Body of pancreas (tissue), 4 donors: ENCODE results near the gene A4GNT. TPM values are rescaled to one million over a fixed set of nuclear protein-coding genes. Genes with fewer than 3 reads are reported as not detected.

Experiments
- ATAC-seq: fragments of 150-250 bp; one replicate; pipeline ENCODE4 v1.9.1; 2016
- DNase-seq, 4 donors: peaks; one replicate each; pipeline ENCODE4 v3.0.0-alpha.2; 2019
- H3K27ac ChIP-seq, 4 donors: fragments of 200-600 bp; sonication (generic); 1 replicate in 3 of 4; 2 replicates in 1 of 4; pipeline versions ENCODE4 v1.5.1 to v1.6.1; 2016 to 2019; ENCODE audit warnings: mild to moderate bottlenecking in 1 of 4, mixed read lengths in 1 of 4, moderate library complexity in 1 of 4
- H3K27me3 ChIP-seq, 2 donors: fragments of 200-600 bp; sonication (generic); one replicate each; pipeline ENCODE4 v1.6.0; 2016; ENCODE audit warnings: mild to moderate bottlenecking in 1 of 2
- H3K36me3 ChIP-seq, 2 donors: fragments of 200-600 bp; sonication (generic); replicated peaks in 1 of 2; 2 replicates each; pipeline ENCODE4 v1.5.1; 2016; ENCODE audit warnings: low read depth in 2 of 2; ENCODE audit not compliant: insufficient read depth in 1 of 2
- H3K4me1 ChIP-seq: fragments of 200-600 bp; sonication (generic); one replicate; pipeline ENCODE4 v1.6.0; 2016
- H3K4me3 ChIP-seq, 2 donors: fragments of 200-600 bp; sonication (generic); 1 replicate in 1 of 2; 2 replicates in 1 of 2; pipeline ENCODE4 v1.5.1; 2016 to 2019
- H3K9me3 ChIP-seq, 3 donors: fragments of 200-600 bp; sonication (generic); 1 replicate in 2 of 3; 2 replicates in 1 of 3; pipeline ENCODE4 v1.5.1; 2016
- CTCF ChIP-seq, 7 experiments: fragments of 450-650 bp in 4 of 7; fragments of 200-600 bp in 3 of 7; sonication (generic) in 3 of 7; IDR thresholded peaks; one replicate each; pipeline ENCODE4 v1.5.1; 2016 to 2019; ENCODE audit warnings: antibody characterized with exemption in 7 of 7
- POLR2A ChIP-seq, 3 donors: fragments of 450-650 bp; IDR thresholded peaks; one replicate each; pipeline ENCODE4 v1.6.1; 2016; ENCODE audit warnings: antibody characterized with exemption in 3 of 3, mild to moderate bottlenecking in 2 of 3
- WGBS, 2 donors: methylation state at CpG; one replicate each; pipeline ENCODE4 v1.1.5; 2017; 5-methylcytosine and 5-hydroxymethylcytosine counted together
- intact Hi-C: fragments of 100-400 bp; cut with DNase I; formaldehyde crosslinking; loops from one replicate; pipeline ENCODE4 v1.15.1; 2023
- total RNA-seq, 2 donors: library from RNA; depleted of rRNA; stranded (reverse); fragments of >200 nt; gene quantifications; one replicate each; pipeline ENCODE4 v1.1.0, GENCODE V29; 2016

Gene A4GNT
- total RNA-seq, result 1 to 10 TPM; 1.8 to 4.0 TPM

GRCh38 chr3:138132239-138132638, at the start of gene A4GNT:
TSS of gene A4GNT (minus strand) at chr3:138132390. CDS start at chr3:138131256, 1,134 bp downstream.
- WGBS, 2 donors, result 50 to 62% methylated on average over 1 of the region's 1 CpG
- Histone ChIP-seq H3K4me1 (peaks cover 47% of the 10 kb centered on the region), H3K36me3 (no peaks in the 10 kb centered on the region), H3K9me3 (no peaks in the 10 kb centered on the region), H3K27me3 (no peaks in the 10 kb centered on the region), H3K27ac (peak within 1 kb of the TSS in 3 of 4 donors; percentile 3 to 54 (median 36)), H3K4me3 (no peak within 1 kb of the TSS)
- no peak for DNase-seq
- ATAC-seq, result peak; percentile 50
- intact Hi-C loops, result no loop called here
- TF ChIP-seq CTCF (IDR thresholded peaks at IDR 0.05), result no peak
- TF ChIP-seq POLR2A (IDR thresholded peaks at IDR 0.05), result no peak

GRCh38 chr3:138180375-138181029, 48.3 kb upstream of the A4GNT start:
- Histone ChIP-seq H3K36me3 (no peaks in the 10 kb centered on the region), H3K27me3 (no peaks in the 10 kb centered on the region), H3K27ac (no peak overlapping the region), H3K4me1 (peaks cover under 1% of the 10 kb centered on the region), H3K9me3 (no peaks in the 10 kb centered on the region), H3K4me3 (no peak overlapping the region)
- WGBS, 2 donors, result 0% methylated on average over 2 of the region's 2 CpGs
- peak; percentile 18 to 38 (median 32) for DNase-seq
- TF ChIP-seq POLR2A (IDR thresholded peaks at IDR 0.05) (no peak), CTCF (IDR thresholded peaks at IDR 0.05) (peak in 6 of 7 experiments; percentile 9 to 58 (median 43))
- peak; percentile 30 for ATAC-seq
- intact Hi-C loops, result no loop called here

GRCh38 chr3:138174421-138175131, 42.4 kb upstream of the A4GNT start, which contains the start of gene DBR1:
TSS of gene DBR1 (minus strand) at chr3:138174921. CDS start at chr3:138174795, 126 bp downstream.
- H3K27me3 ChIP-seq, result no peaks in the 10 kb centered on the region
- no peaks in the 10 kb centered on the region for H3K36me3 ChIP-seq
- peak within 1 kb of the TSS; percentile 66 to 85 (median 74) for H3K27ac ChIP-seq
- 0% methylated on average over 16 to 38 of the region's 38 CpGs for WGBS, 2 donors
- TF ChIP-seq POLR2A (IDR thresholded peaks at IDR 0.05), result peak; percentile 85 to 98 (median 95)
- peak in 3 of 7 experiments; percentile 8 to 21 (median 9) for TF ChIP-seq CTCF (IDR thresholded peaks at IDR 0.05)
- intact Hi-C loops, result no loop called here
- peaks cover 23% of the 10 kb centered on the region for H3K4me1 ChIP-seq
- DNase-seq (peak; percentile 83 to 89 (median 85)), ATAC-seq (peak; percentile 95)
- peak within 1 kb of the TSS; percentile 69 to 73 for H3K4me3 ChIP-seq
- H3K9me3 ChIP-seq, result no peaks in the 10 kb centered on the region

GRCh38 chr3:138173769-138174420, 41.7 kb upstream of the A4GNT start:
- ATAC-seq, result no peak
- Histone ChIP-seq H3K27ac (peak overlapping the region; percentile 66 to 85 (median 74)), H3K9me3 (no peaks in the 10 kb centered on the region), H3K4me1 (peaks cover 23% of the 10 kb centered on the region), H3K27me3 (no peaks in the 10 kb centered on the region), H3K4me3 (peak overlapping the region; percentile 69 to 73), H3K36me3 (peaks cover under 1% of the 10 kb centered on the region in 2 donors)
- no peak for DNase-seq
- TF ChIP-seq POLR2A (IDR thresholded peaks at IDR 0.05), result no peak
- TF ChIP-seq CTCF (IDR thresholded peaks at IDR 0.05), result no peak
- intact Hi-C loops, result no loop called here
- 55 to 59% methylated on average over 12 to 13 of the region's 13 CpGs for WGBS, 2 donors
